SK-N-SH treated with all-trans-retinoic acid at 6 μM for 48 hours (cell line): ENCODE results near the gene PEX26.

Experiments
- BACH2 ChIP-seq: fragments of 250-450 bp; sonication (Bioruptor Pico); IDR thresholded peaks from 2 replicates; pipeline ENCODE4 v1.9.0; 2021; ENCODE audit warnings: mild to moderate bottlenecking, borderline replicate concordance
- GLIS3 ChIP-seq: fragments of 250-450 bp; sonication (Bioruptor Pico); IDR thresholded peaks from 2 replicates; pipeline ENCODE4 v1.5.0; 2020; ENCODE audit warnings: mild to moderate bottlenecking, moderate library complexity
- PATZ1 ChIP-seq: fragments of 250-450 bp; sonication (Bioruptor Pico); IDR thresholded peaks from 2 replicates; pipeline ENCODE4 v1.8.0; 2020; ENCODE audit warnings: mild to moderate bottlenecking, moderate library complexity, borderline replicate concordance
- TOX ChIP-seq: fragments of 250-450 bp; sonication (Bioruptor Pico); IDR thresholded peaks from 2 replicates; pipeline ENCODE4 v1.8.0; 2021; ENCODE audit warnings: mild to moderate bottlenecking, moderate library complexity, borderline replicate concordance
- TF ChIP-seq, protein P1 (sequence below): fragments of 250-450 bp; sonication (Bioruptor Pico); IDR thresholded peaks from 2 replicates; pipeline ENCODE4 v1.5.0; 2020; ENCODE audit warnings: mild to moderate bottlenecking, moderate library complexity
- TF ChIP-seq, protein P2 (sequence below): fragments of 250-450 bp; sonication (Bioruptor Pico); IDR thresholded peaks from 2 replicates; pipeline ENCODE4 v1.5.1; 2020; ENCODE audit warnings: low read depth, mild to moderate bottlenecking, moderate library complexity

- TF ChIP-seq, protein P1, sequence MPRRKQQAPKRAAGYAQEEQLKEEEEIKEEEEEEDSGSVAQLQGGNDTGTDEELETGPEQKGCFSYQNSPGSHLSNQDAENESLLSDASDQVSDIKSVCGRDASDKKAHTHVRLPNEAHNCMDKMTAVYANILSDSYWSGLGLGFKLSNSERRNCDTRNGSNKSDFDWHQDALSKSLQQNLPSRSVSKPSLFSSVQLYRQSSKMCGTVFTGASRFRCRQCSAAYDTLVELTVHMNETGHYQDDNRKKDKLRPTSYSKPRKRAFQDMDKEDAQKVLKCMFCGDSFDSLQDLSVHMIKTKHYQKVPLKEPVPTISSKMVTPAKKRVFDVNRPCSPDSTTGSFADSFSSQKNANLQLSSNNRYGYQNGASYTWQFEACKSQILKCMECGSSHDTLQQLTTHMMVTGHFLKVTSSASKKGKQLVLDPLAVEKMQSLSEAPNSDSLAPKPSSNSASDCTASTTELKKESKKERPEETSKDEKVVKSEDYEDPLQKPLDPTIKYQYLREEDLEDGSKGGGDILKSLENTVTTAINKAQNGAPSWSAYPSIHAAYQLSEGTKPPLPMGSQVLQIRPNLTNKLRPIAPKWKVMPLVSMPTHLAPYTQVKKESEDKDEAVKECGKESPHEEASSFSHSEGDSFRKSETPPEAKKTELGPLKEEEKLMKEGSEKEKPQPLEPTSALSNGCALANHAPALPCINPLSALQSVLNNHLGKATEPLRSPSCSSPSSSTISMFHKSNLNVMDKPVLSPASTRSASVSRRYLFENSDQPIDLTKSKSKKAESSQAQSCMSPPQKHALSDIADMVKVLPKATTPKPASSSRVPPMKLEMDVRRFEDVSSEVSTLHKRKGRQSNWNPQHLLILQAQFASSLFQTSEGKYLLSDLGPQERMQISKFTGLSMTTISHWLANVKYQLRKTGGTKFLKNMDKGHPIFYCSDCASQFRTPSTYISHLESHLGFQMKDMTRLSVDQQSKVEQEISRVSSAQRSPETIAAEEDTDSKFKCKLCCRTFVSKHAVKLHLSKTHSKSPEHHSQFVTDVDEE: no peak
- TF ChIP-seq BACH2 (CRISPR knock-in tag) (no peak), PATZ1 (CRISPR knock-in tag) (no peak), GLIS3 (CRISPR knock-in tag) (no peak), TOX (CRISPR knock-in tag) (no peak)
- TF ChIP-seq, protein P2, sequence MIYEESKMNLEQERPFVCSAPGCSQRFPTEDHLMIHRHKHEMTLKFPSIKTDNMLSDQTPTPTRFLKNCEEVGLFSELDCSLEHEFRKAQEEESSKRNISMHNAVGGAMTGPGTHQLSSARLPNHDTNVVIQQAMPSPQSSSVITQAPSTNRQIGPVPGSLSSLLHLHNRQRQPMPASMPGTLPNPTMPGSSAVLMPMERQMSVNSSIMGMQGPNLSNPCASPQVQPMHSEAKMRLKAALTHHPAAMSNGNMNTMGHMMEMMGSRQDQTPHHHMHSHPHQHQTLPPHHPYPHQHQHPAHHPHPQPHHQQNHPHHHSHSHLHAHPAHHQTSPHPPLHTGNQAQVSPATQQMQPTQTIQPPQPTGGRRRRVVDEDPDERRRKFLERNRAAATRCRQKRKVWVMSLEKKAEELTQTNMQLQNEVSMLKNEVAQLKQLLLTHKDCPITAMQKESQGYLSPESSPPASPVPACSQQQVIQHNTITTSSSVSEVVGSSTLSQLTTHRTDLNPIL (CRISPR knock-in tag): no peak
Measured at GRCh38 chr22:18067121-18067520, 10.7 kb upstream of the PEX26 start.
